Uterus (tissue), 2 donors: ENCODE data around the gene PJA1.

ENCODE experiments used
- CTCF ChIP-seq, 4 experiments: fragments of 200-600 bp in 2 of 4; fragments of 450-650 bp in 2 of 4; sonication (generic) in 2 of 4; IDR thresholded peaks; one replicate each; pipeline ENCODE4 v1.5.1; 2016 to 2019; ENCODE audit warnings: antibody characterized with exemption in 4 of 4, mild to moderate bottlenecking in 2 of 4, moderate library complexity in 1 of 4
- POLR2A ChIP-seq, 2 donors: fragments of 450-650 bp; IDR thresholded peaks; one replicate each; pipeline ENCODE4 v1.6.1; 2016; ENCODE audit warnings: antibody characterized with exemption in 2 of 2, mild to moderate bottlenecking in 1 of 2, moderate library complexity in 1 of 2

GRCh38 chrX:69162361-69162865, 2.8 kb downstream of the PJA1 start:
- TF ChIP-seq CTCF (IDR thresholded peaks at IDR 0.05) (no peak), POLR2A (IDR thresholded peaks at IDR 0.05) (no peak)
